OCI-LY7 (cell line): Measurements from ENCODE around the gene SCN1B.

Experiments
- EZH2phosphoT487 ChIP-seq: fragments of 200-600 bp; sonication (generic); IDR thresholded peaks from 2 replicates; pipeline ENCODE4 v1.6.1; 2018; ENCODE audit warnings: low read depth, borderline replicate concordance, mild to moderate bottlenecking, mixed run types, antibody characterized with exemption, low read length, moderate library complexity, mixed read lengths
- TF ChIP-seq, protein P1 (sequence below): fragments of 200-600 bp; sonication (generic); conservative IDR thresholded peaks from 2 replicates; pipeline ENCODE4 v1.5.1; 2014; ENCODE audit warnings: mild to moderate bottlenecking, antibody characterized with exemption, low read length, moderate library complexity, mixed read lengths

- TF ChIP-seq, protein P1, sequence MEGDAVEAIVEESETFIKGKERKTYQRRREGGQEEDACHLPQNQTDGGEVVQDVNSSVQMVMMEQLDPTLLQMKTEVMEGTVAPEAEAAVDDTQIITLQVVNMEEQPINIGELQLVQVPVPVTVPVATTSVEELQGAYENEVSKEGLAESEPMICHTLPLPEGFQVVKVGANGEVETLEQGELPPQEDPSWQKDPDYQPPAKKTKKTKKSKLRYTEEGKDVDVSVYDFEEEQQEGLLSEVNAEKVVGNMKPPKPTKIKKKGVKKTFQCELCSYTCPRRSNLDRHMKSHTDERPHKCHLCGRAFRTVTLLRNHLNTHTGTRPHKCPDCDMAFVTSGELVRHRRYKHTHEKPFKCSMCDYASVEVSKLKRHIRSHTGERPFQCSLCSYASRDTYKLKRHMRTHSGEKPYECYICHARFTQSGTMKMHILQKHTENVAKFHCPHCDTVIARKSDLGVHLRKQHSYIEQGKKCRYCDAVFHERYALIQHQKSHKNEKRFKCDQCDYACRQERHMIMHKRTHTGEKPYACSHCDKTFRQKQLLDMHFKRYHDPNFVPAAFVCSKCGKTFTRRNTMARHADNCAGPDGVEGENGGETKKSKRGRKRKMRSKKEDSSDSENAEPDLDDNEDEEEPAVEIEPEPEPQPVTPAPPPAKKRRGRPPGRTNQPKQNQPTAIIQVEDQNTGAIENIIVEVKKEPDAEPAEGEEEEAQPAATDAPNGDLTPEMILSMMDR: no peak
- TF ChIP-seq EZH2phosphoT487: no peak
Observed at GRCh38 chr19:35069696-35070095, 39.4 kb downstream of the SCN1B start.
